SU-DHL-6 (cell line): ENCODE measurements around the gene COBL.

Source experiments
- EZH2phosphoT487 ChIP-seq: fragments of 200-600 bp; sonication (generic), shearing (Covaris generic); conservative IDR thresholded peaks from 2 replicates; pipeline ENCODE4 v1.6.1; 2018; ENCODE audit warnings: mild to moderate bottlenecking, antibody characterized with exemption, low read length, moderate library complexity, mixed read lengths
- TF ChIP-seq, protein P1 (sequence below): fragments of 200-600 bp; sonication (generic); IDR thresholded peaks from one replicate; pipeline ENCODE4 v1.5.1; 2017; ENCODE audit warnings: antibody characterized with exemption, mild to moderate bottlenecking, low read length, moderate library complexity; ENCODE audit not compliant: insufficient read depth, poor library complexity, severe bottlenecking

DNA sequence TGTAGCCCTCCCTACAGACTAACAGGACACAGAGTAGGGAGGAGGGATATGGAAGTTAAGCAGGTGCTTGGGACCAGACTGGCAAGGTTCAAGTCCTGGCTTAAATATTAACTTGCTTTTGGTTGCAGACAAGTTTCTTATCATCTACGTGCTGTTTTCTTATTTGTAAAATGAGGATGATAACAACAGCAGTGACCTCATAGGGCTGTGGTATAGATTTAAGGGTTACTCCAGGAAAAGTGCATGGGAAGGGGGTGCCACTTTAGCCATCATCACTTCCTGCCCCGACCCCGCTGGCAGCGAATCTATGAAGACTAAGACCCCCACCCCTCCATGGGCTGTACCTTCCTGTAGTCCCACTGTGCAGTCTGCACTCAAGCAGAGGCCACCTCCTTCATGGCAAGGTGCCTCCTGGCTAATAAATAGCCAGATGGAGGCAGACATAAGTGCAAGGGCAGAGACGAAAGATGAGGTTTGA, 250.2 kb downstream of the COBL start:
- TF ChIP-seq, protein P1, sequence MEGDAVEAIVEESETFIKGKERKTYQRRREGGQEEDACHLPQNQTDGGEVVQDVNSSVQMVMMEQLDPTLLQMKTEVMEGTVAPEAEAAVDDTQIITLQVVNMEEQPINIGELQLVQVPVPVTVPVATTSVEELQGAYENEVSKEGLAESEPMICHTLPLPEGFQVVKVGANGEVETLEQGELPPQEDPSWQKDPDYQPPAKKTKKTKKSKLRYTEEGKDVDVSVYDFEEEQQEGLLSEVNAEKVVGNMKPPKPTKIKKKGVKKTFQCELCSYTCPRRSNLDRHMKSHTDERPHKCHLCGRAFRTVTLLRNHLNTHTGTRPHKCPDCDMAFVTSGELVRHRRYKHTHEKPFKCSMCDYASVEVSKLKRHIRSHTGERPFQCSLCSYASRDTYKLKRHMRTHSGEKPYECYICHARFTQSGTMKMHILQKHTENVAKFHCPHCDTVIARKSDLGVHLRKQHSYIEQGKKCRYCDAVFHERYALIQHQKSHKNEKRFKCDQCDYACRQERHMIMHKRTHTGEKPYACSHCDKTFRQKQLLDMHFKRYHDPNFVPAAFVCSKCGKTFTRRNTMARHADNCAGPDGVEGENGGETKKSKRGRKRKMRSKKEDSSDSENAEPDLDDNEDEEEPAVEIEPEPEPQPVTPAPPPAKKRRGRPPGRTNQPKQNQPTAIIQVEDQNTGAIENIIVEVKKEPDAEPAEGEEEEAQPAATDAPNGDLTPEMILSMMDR, result no peak
- no peak for TF ChIP-seq EZH2phosphoT487
